Measurements from ENCODE around the gene CLCN6.

DNA sequence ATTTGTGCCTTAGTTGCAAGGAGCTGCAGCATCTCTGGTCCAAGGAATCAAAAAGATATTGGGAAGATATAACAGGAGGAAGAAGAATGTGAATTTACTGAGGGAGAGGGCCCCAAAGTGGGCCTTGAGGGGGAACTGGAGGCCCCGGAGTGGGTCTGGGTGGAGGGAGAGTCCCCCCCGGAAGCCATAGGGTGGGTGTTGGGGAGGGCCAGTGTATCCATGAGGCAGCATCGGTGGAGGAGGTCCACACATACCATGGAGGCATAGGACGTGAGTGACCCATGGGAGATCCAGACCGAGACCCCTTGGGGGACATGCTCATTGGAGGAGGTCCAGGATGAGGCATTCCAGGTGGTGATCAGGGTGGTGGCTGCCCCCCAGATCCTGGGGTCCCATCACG is 44.7 kb upstream of the CLCN6 start:
- TF ChIP-seq CTCF (IDR thresholded peaks at IDR 0.05 in 2 of 3, conservative IDR thresholded peaks at IDR 0.05 in 1 of 3; ENCODE audit: control insufficient read depth in 2 of 3, extremely low read depth in 1 of 3, insufficient read depth in 1 of 3, low read depth in 3 of 3, low read length in 3 of 3) = no peak
- TF ChIP-seq SUPT20H (IDR thresholded peaks at IDR 0.05; ENCODE audit: borderline replicate concordance, control insufficient read depth, low read depth, low read length) = no peak
- no peak for TF ChIP-seq EZH2 (IDR thresholded peaks at IDR 0.05; ENCODE audit: borderline replicate concordance, control insufficient read depth, low read depth, low read length)
- TF ChIP-seq JUND (IDR thresholded peaks at IDR 0.05; ENCODE audit: low read depth, low read length) = no peak
- TF ChIP-seq FOS (IDR thresholded peaks at IDR 0.05; ENCODE audit: borderline replicate concordance, extremely low read depth, insufficient read length) = no peak
- no peak for TF ChIP-seq TCF7 (IDR thresholded peaks at IDR 0.05; ENCODE audit: borderline replicate concordance)
